CD4-positive, alpha-beta T cell treated with Interleukin-4 for 1 hour (primary cell): ENCODE data around the gene SECISBP2.
"Not testable (repeated sequence)": the region's sequence is repeated elsewhere in the genome, so short reads cannot be mapped to it uniquely, and the experiment has no call there.

Source experiments
- DNase-seq, 2 donors: peaks; one replicate each; pipeline ENCODE4 v3.0.0-alpha.2; 2020 to 2022

SECISBP2 gene

GRCh38 chr9:89310475-89311345 is 7.6 kb upstream of the SECISBP2 start, which contains the start of gene CKS2:
TSS of gene CKS2 (plus strand) at chr9:89311195. CDS start at chr9:89311293, 98 bp downstream.
- peak; percentile 100 for DNase-seq

GRCh38 chr9:89311346-89312221 is 6.7 kb upstream of the SECISBP2 start:
- DNase-seq, result no peak

- DNase-seq, result peak in 1 of 2 donors; percentile 38
Measured at GRCh38 chr9:89312222-89312571, 6.1 kb upstream of the SECISBP2 start.

GRCh38 chr9:89313842-89314241 is 4.5 kb upstream of the SECISBP2 start:
- no peak for DNase-seq

GRCh38 chr9:89314955-89315354 is 3.3 kb upstream of the SECISBP2 start:
- DNase-seq, result no peak

- no peak for DNase-seq
Measured at GRCh38 chr9:89315482-89315881, 2.8 kb upstream of the SECISBP2 start.

GRCh38 chr9:89317282-89317681 is 1.0 kb upstream of the SECISBP2 start:
- no peak for DNase-seq

- DNase-seq, result no peak
Measured at GRCh38 chr9:89319015-89319905, 960 bp downstream of the SECISBP2 start.

- DNase-seq, result no peak
Measured at GRCh38 chr9:89323390-89323789, 5.1 kb downstream of the SECISBP2 start.

- no peak for DNase-seq
Measured at GRCh38 chr9:89325733-89326132, 7.4 kb downstream of the SECISBP2 start.

GRCh38 chr9:89328064-89328463 is 9.8 kb downstream of the SECISBP2 start:
- DNase-seq, result no peak

GRCh38 chr9:89329917-89330316 is 11.6 kb downstream of the SECISBP2 start:
- DNase-seq, result no peak

GRCh38 chr9:89330513-89330912 is 12.2 kb downstream of the SECISBP2 start:
- DNase-seq, result no peak

- DNase-seq, result no peak
Measured at GRCh38 chr9:89339807-89340206, 21.5 kb downstream of the SECISBP2 start.

- DNase-seq, result no peak
Measured at GRCh38 chr9:89340332-89340731, 22.0 kb downstream of the SECISBP2 start.

GRCh38 chr9:89342213-89342612 is 23.9 kb downstream of the SECISBP2 start:
- no peak for DNase-seq

- no peak for DNase-seq
Measured at GRCh38 chr9:89342948-89343347, 24.6 kb downstream of the SECISBP2 start.

- not testable (repeated sequence) for DNase-seq
Measured at GRCh38 chr9:89343812-89344211, 25.5 kb downstream of the SECISBP2 start.

GRCh38 chr9:89345476-89345875 is 27.2 kb downstream of the SECISBP2 start:
- no peak for DNase-seq

- DNase-seq, result no peak
Measured at GRCh38 chr9:89346696-89347095, 28.4 kb downstream of the SECISBP2 start.

GRCh38 chr9:89347651-89348050 is 29.4 kb downstream of the SECISBP2 start:
- no peak for DNase-seq

GRCh38 chr9:89349607-89350006 is 31.3 kb downstream of the SECISBP2 start:
- DNase-seq, result no peak
